Fibroblast of lung (primary cell): ENCODE results near the gene TSSC4. TPM values are rescaled to one million over a fixed set of nuclear protein-coding genes. Genes with fewer than 3 reads are reported as not detected.

Experiments
- DNase-seq, 2 donors: peaks; one replicate each; pipeline versions ENCODE4 v3.0.0 to v3.0.0-alpha.2; 2010; ENCODE audit warnings: low read depth in 2 of 2
- H2AFZ ChIP-seq: 2 replicates; pipeline ENCODE4 v1.5.1; 2012; ENCODE audit warnings: low read length, control low read depth, inconsistent platforms
- H3K27ac ChIP-seq: 2 replicates; pipeline ENCODE4 v1.5.1; 2011; ENCODE audit warnings: low read length, control low read depth; ENCODE audit not compliant: insufficient read depth
- H3K27me3 ChIP-seq: 2 replicates; pipeline ENCODE4 v1.5.1; 2011; ENCODE audit warnings: mild to moderate bottlenecking, low read length; ENCODE audit not compliant: control insufficient read depth, insufficient read depth
- H3K36me3 ChIP-seq: 2 replicates; pipeline ENCODE4 v1.5.1; 2011; ENCODE audit warnings: low read length; ENCODE audit not compliant: control insufficient read depth, insufficient read depth
- H3K4me1 ChIP-seq: 2 replicates; pipeline ENCODE4 v1.5.1; 2011; ENCODE audit warnings: low read length; ENCODE audit not compliant: control insufficient read depth, insufficient read depth; ENCODE audit errors: extremely low read depth
- H3K4me2 ChIP-seq: 2 replicates; pipeline ENCODE4 v1.5.1; 2011; ENCODE audit warnings: low read length, control low read depth; ENCODE audit not compliant: insufficient read depth; ENCODE audit errors: extremely low read depth
- H3K4me3 ChIP-seq, 4 experiments: fragments of 200-600 bp in 1 of 4; sonication (generic) in 1 of 4; replicated peaks in 1 of 4; 2 replicates each; pipeline ENCODE4 v1.5.1; 2011 to 2016; ENCODE audit warnings: low read length in 4 of 4, low read depth in 3 of 4, mild to moderate bottlenecking in 3 of 4, control low read depth in 2 of 4, inconsistent platforms in 1 of 4, mixed read lengths in 1 of 4; ENCODE audit not compliant: insufficient read depth in 1 of 4; ENCODE audit errors: control extremely low read depth in 1 of 4
- H3K79me2 ChIP-seq: 2 replicates; pipeline ENCODE4 v1.5.1; 2012; ENCODE audit warnings: mild to moderate bottlenecking, low read length, inconsistent platforms; ENCODE audit not compliant: control insufficient read depth, insufficient read depth
- H3K9ac ChIP-seq: 2 replicates; pipeline ENCODE4 v1.5.1; 2011; ENCODE audit warnings: mild to moderate bottlenecking, low read length, control low read depth; ENCODE audit not compliant: insufficient read depth
- H3K9me3 ChIP-seq: 2 replicates; pipeline ENCODE4 v1.5.1; 2012; ENCODE audit warnings: low read depth, low read length; ENCODE audit not compliant: control insufficient read depth, insufficient read depth
- H4K20me1 ChIP-seq: 2 replicates; pipeline ENCODE4 v1.5.1; 2011; ENCODE audit warnings: low read length; ENCODE audit not compliant: control insufficient read depth, insufficient read depth; ENCODE audit errors: extremely low read depth
- CTCF ChIP-seq, 2 donors: IDR thresholded peaks in 1 of 2; conservative IDR thresholded peaks in 1 of 2; 1 replicate in 1 of 2; 2 replicates in 1 of 2; pipeline ENCODE4 v1.5.1; 2011 to 2012; ENCODE audit warnings: low read length in 2 of 2, control low read depth in 1 of 2, inconsistent platforms in 1 of 2, low read depth in 1 of 2, mild to moderate bottlenecking in 1 of 2
- EZH2 ChIP-seq: IDR thresholded peaks from 2 replicates; pipeline ENCODE4 v1.5.1; 2012; ENCODE audit warnings: low read length, control low read depth, mild to moderate bottlenecking; ENCODE audit errors: missing control alignments
- polyA plus RNA-seq, 2 donors: library from polyadenylated mRNA; depleted of rRNA in 1 of 2; stranded (reverse) in 1 of 2; unstranded in 1 of 2; fragments of >200 nt; gene quantifications; 2 replicates each; pipeline ENCODE4 v1.2.1, GENCODE V29; 2011 to 2012; ENCODE audit warnings: missing spikeins in 1 of 2
- total RNA-seq: library from RNA; depleted of rRNA; stranded (reverse); fragments of >200 nt; gene quantifications from 2 replicates; pipeline ENCODE4 v1.2.1, GENCODE V29; 2014

The TSSC4 gene
- total and polyA plus RNA-seq, 2 donors (not counting 1 experiment from before 2014, with no cell fraction given) = 8.8 to 48.7 TPM

DNA sequence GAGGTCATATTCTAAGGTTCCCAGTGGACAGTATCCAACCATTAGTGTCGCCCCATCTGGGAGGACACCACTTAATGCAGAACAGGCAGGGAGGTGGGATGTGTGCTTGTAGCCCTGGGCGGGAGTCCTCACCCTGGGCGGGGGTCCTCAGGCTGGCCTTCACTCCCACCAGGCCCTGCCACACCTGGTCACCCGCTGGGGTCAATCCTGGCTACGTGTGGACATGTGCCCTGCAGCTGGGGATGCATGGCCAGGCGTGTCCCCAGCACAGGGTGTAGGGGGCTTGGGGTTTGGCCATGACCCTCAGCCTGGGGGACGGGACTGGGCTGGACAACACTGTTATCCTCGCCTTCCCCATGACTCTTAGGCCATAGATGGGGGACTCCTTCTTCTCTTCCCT is 25.0 kb downstream of the TSSC4 start:
- Histone ChIP-seq H3K4me3 (no peak overlapping the region), H3K27me3 (no peaks in the 10 kb centered on the region), H3K27ac (no peak overlapping the region), H3K9ac (no peak overlapping the region), H3K9me3 (no peaks in the 10 kb centered on the region), H3K79me2 (no peaks in the 10 kb centered on the region), H3K4me2 (no peak overlapping the region), H4K20me1 (no peaks in the 10 kb centered on the region), H3K4me1 (no peaks in the 10 kb centered on the region), H2AFZ (no peak overlapping the region), H3K36me3 (no peaks in the 10 kb centered on the region)
- TF ChIP-seq EZH2 (no peak), CTCF (conservative IDR thresholded peaks at IDR 0.05 in 1 of 2, IDR thresholded peaks at IDR 0.05 in 1 of 2; ENCODE audit: low read depth in 1 of 2, low read length in 2 of 2) (no peak)
- no peak for DNase-seq

- TF ChIP-seq CTCF (conservative IDR thresholded peaks at IDR 0.05 in 1 of 2, IDR thresholded peaks at IDR 0.05 in 1 of 2; ENCODE audit: low read depth in 1 of 2, low read length in 2 of 2) (no peak), EZH2 (no peak)
- Histone ChIP-seq H3K4me3 (no peak overlapping the region), H3K27ac (no peak overlapping the region), H3K4me2 (no peak overlapping the region), H3K27me3 (no peaks in the 10 kb centered on the region), H4K20me1 (no peaks in the 10 kb centered on the region), H3K9ac (no peak overlapping the region), H3K36me3 (no peaks in the 10 kb centered on the region), H3K4me1 (no peaks in the 10 kb centered on the region), H3K9me3 (no peaks in the 10 kb centered on the region), H2AFZ (no peak overlapping the region), H3K79me2 (no peaks in the 10 kb centered on the region)
- no peak for DNase-seq
Observed at GRCh38 chr11:2426221-2426620, 25.7 kb downstream of the TSSC4 start.

DNA sequence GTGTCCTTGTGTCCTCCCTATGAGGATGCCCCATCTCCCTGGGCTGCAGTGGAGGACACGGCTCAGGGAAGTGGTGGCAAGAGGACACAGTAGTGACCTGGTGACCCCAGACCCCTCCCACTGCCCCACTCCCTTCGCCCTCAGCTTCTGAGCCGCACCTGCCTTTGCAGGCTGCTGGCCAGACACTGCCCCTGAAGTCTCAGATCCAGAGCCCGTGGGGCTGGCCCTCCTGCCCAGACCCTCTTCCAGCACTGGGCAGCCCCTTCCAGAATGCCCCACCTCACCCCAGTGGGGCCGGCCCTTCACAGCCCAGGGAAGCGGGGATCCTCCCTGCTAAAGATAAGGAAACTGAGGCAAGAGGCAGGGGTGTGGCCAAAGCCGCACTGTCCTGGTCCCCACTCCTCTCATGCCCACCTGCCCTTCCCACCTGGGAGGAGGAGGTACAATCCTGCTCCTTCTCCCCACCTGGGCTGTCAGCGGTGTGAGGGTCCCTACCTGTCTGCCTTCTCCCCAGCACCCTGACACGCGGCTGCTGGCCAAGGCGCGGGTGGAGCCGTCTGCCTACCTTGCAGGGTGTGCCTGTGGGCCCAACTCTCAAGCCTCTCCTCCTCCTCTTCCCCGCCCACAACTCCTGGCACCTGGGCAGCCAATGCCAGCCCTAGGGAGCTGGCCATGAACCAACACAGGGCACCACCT is 26.4 kb downstream of the TSSC4 start:
- Histone ChIP-seq H3K4me2 (no peak overlapping the region), H3K4me1 (no peaks in the 10 kb centered on the region), H3K9ac (no peak overlapping the region), H3K27ac (no peak overlapping the region), H3K36me3 (no peaks in the 10 kb centered on the region), H4K20me1 (no peaks in the 10 kb centered on the region), H3K27me3 (no peaks in the 10 kb centered on the region), H3K79me2 (no peaks in the 10 kb centered on the region), H3K9me3 (no peaks in the 10 kb centered on the region), H3K4me3 (no peak overlapping the region), H2AFZ (no peak overlapping the region)
- TF ChIP-seq EZH2 (no peak), CTCF (conservative IDR thresholded peaks at IDR 0.05 in 1 of 2, IDR thresholded peaks at IDR 0.05 in 1 of 2; ENCODE audit: low read depth in 1 of 2, low read length in 2 of 2) (no peak)
- no peak for DNase-seq
